H9 (cell line): Measurements from ENCODE around the gene DDX18. TPM values are rescaled to one million over a fixed set of nuclear protein-coding genes. Genes with fewer than 3 reads are reported as not detected.

Experiments used
- DNase-seq: peaks from one replicate; pipeline ENCODE4 v3.0.0-alpha.2; 2017
- H2AFZ ChIP-seq: one replicate; pipeline ENCODE4 v1.6.1; 2013; ENCODE audit warnings: mild to moderate bottlenecking, low read length, control low read depth, moderate library complexity
- H2AK5ac ChIP-seq: 2 replicates; pipeline ENCODE4 v1.6.1; 2013; ENCODE audit warnings: low read length, control low read depth, mixed read lengths; ENCODE audit not compliant: insufficient read length
- H2BK120ac ChIP-seq: one replicate; pipeline ENCODE4 v1.6.1; 2013; ENCODE audit warnings: low read depth, mild to moderate bottlenecking, low read length, control low read depth, inconsistent platforms; ENCODE audit not compliant: poor library complexity, severe bottlenecking
- H2BK12ac ChIP-seq: 2 replicates; pipeline ENCODE4 v1.6.1; 2013; ENCODE audit warnings: low read length, control low read depth, mixed read lengths, low read depth; ENCODE audit not compliant: insufficient read length
- H2BK15ac ChIP-seq: 2 replicates; pipeline ENCODE4 v1.6.1; 2013; ENCODE audit warnings: low read depth, low read length, control low read depth
- H2BK20ac ChIP-seq: one replicate; pipeline ENCODE4 v1.6.1; 2013; ENCODE audit warnings: low read depth, mild to moderate bottlenecking, low read length, control low read depth, inconsistent platforms; ENCODE audit not compliant: poor library complexity, severe bottlenecking
- H2BK5ac ChIP-seq: 2 replicates; pipeline ENCODE4 v1.6.1; 2013; ENCODE audit warnings: low read length, control low read depth, mixed read lengths; ENCODE audit not compliant: insufficient read length
- H3K14ac ChIP-seq: 2 replicates; pipeline ENCODE4 v1.6.1; 2013; ENCODE audit warnings: low read length, control low read depth; ENCODE audit not compliant: insufficient read depth
- H3K18ac ChIP-seq: 2 replicates; pipeline ENCODE4 v1.6.1; 2013; ENCODE audit warnings: low read depth, mild to moderate bottlenecking, mixed read lengths, low read length, control low read depth; ENCODE audit not compliant: insufficient read length
- H3K23ac ChIP-seq: 2 replicates; pipeline ENCODE4 v1.6.1; 2013; ENCODE audit warnings: low read length, control low read depth, mixed read lengths, low read depth; ENCODE audit not compliant: insufficient read length
- H3K23me2 ChIP-seq: 2 replicates; pipeline ENCODE4 v1.6.1; 2013; ENCODE audit warnings: low read depth, mild to moderate bottlenecking, mixed read lengths, low read length, control low read depth; ENCODE audit not compliant: insufficient read length, poor library complexity, severe bottlenecking
- H3K27ac ChIP-seq: 2 replicates; pipeline ENCODE4 v1.5.1; 2013; ENCODE audit warnings: low read length, control low read depth, mixed read lengths, low read depth; ENCODE audit not compliant: insufficient read length
- H3K27me3 ChIP-seq: 2 replicates; pipeline ENCODE4 v1.6.1; 2013; ENCODE audit warnings: low read length, control low read depth, inconsistent platforms; ENCODE audit not compliant: insufficient read depth
- H3K4ac ChIP-seq: 2 replicates; pipeline ENCODE4 v1.6.1; 2013; ENCODE audit warnings: low read depth, mild to moderate bottlenecking, control low read depth, inconsistent platforms, low read length, moderate library complexity
- H3K4me1 ChIP-seq: 2 replicates; pipeline ENCODE4 v1.6.1; 2013; ENCODE audit warnings: low read length, control low read depth, inconsistent platforms; ENCODE audit not compliant: insufficient read depth
- H3K4me2 ChIP-seq: 2 replicates; pipeline ENCODE4 v1.6.1; 2013; ENCODE audit warnings: low read length, control low read depth, mixed read lengths; ENCODE audit not compliant: insufficient read length, insufficient read depth
- H3K56ac ChIP-seq: 2 replicates; pipeline ENCODE4 v1.6.1; 2013; ENCODE audit warnings: low read depth, mild to moderate bottlenecking, mixed read lengths, low read length, control low read depth; ENCODE audit not compliant: insufficient read length
- H3K79me1 ChIP-seq: 2 replicates; pipeline ENCODE4 v1.6.1; 2013; ENCODE audit warnings: low read depth, mild to moderate bottlenecking, moderate library complexity, low read length, control low read depth, inconsistent platforms; ENCODE audit not compliant: insufficient read depth, poor library complexity, severe bottlenecking
- H3K79me2 ChIP-seq: 2 replicates; pipeline ENCODE4 v1.6.1; 2013; ENCODE audit warnings: low read length, control low read depth, inconsistent platforms; ENCODE audit not compliant: insufficient read depth
- H3K9ac ChIP-seq: 2 replicates; pipeline ENCODE4 v1.6.1; 2013; ENCODE audit warnings: low read length, control low read depth, mixed read lengths; ENCODE audit not compliant: insufficient read length; ENCODE audit errors: extremely low read depth
- H3K9me3 ChIP-seq: one replicate; pipeline ENCODE4 v1.6.1; 2013; ENCODE audit warnings: low read depth, low read length, inconsistent platforms; ENCODE audit not compliant: control insufficient read depth
- H3T11ph ChIP-seq: one replicate; pipeline ENCODE4 v1.6.1; 2013; ENCODE audit warnings: mild to moderate bottlenecking, low read length, control low read depth, inconsistent platforms
- H4K20me1 ChIP-seq: one replicate; pipeline ENCODE4 v1.6.1; 2013; ENCODE audit not compliant: control insufficient read depth, insufficient read length, insufficient read depth
- H4K5ac ChIP-seq: 2 replicates; pipeline ENCODE4 v1.6.1; 2013; ENCODE audit warnings: low read depth, mild to moderate bottlenecking, mixed read lengths, low read length, control low read depth; ENCODE audit not compliant: insufficient read length
- H4K8ac ChIP-seq: replicated peaks from 2 replicates; pipeline ENCODE4 v1.6.1; 2013; ENCODE audit warnings: low read length, control low read depth, mixed read lengths, low read depth; ENCODE audit not compliant: insufficient read length
- H4K91ac ChIP-seq: 2 replicates; pipeline ENCODE4 v1.6.1; 2013; ENCODE audit warnings: low read depth, mild to moderate bottlenecking, moderate library complexity, mixed read lengths, low read length, control low read depth; ENCODE audit not compliant: insufficient read length
- H3K27ac Mint-ChIP-seq, 3 experiments: 2 replicates in 2 of 3; 3 replicates in 1 of 3; pipeline ENCODE4 v1.8.0; 2020 to 2021; ENCODE audit warnings: mixed read lengths in 3 of 3, mild to moderate bottlenecking in 1 of 3, moderate library complexity in 1 of 3
- H3K27me3 Mint-ChIP-seq: 2 replicates; pipeline ENCODE4 v1.8.0; 2021; ENCODE audit warnings: low read depth, mild to moderate bottlenecking, moderate library complexity, mixed read lengths
- H3K36me3 Mint-ChIP-seq, 3 experiments: 2 replicates in 2 of 3; 3 replicates in 1 of 3; pipeline ENCODE4 v1.8.0; 2020 to 2021; ENCODE audit warnings: low read depth in 3 of 3, mixed read lengths in 3 of 3; ENCODE audit not compliant: insufficient read depth in 1 of 3
- H3K4me1 Mint-ChIP-seq, 2 experiments: 2 replicates each; pipeline ENCODE4 v1.8.0; 2020; ENCODE audit warnings: mixed read lengths in 2 of 2
- H3K4me3 Mint-ChIP-seq, 2 experiments: 2 replicates in 1 of 2; 3 replicates in 1 of 2; pipeline ENCODE4 v1.8.0; 2020 to 2021; ENCODE audit warnings: mild to moderate bottlenecking in 2 of 2, mixed read lengths in 2 of 2, moderate library complexity in 1 of 2
- H3K9me3 Mint-ChIP-seq, 2 experiments: 2 replicates in 1 of 2; 3 replicates in 1 of 2; pipeline ENCODE4 v1.8.0; 2020; ENCODE audit warnings: mild to moderate bottlenecking in 2 of 2, mixed read lengths in 2 of 2, moderate library complexity in 1 of 2
- WGBS: extraction: QIAGEN DNeasy Blood & Tissue Kit; methylation state at CpG from one replicate; pipeline ENCODE4 v1.1.7; 2013; ENCODE audit warnings: missing lambda C conversion rate, low lambda C conversion rate, mixed read lengths; ENCODE audit not compliant: insufficient read length; ENCODE audit errors: extremely low coverage; 5-methylcytosine and 5-hydroxymethylcytosine counted together
- total RNA-seq: library from RNA; stranded (reverse); gene quantifications from 2 replicates; pipeline ENCODE4 v1.2.1, GENCODE V29; 2021
- TF ChIP-seq, protein P1 (sequence below): fragments of 200-600 bp; sonication (generic); conservative IDR thresholded peaks from 3 replicates; pipeline ENCODE4 v1.8.0; 2021; ENCODE audit warnings: antibody characterized with exemption, mild to moderate bottlenecking

The DDX18 gene
- total RNA-seq, 1 experiment from 2014 or later = 115 TPM

DNA sequence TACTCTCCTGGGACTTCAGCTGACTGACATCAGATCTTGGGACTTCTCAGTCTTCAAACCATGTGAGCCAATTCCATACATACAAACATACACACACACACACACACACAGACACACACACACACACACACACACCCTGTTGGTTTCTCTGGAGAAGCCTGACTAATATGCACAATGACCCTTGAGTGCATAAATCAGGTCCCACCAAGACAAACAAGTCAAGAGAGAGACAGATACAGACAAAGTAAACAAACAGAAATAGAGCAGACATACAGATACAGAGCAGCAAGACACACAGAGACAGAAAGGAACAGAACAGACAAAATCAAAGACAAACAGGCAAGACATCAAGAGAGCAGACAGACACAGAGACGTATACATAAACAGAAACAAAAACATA is 43.8 kb upstream of the DDX18 start:
- Mint-ChIP-seq H3K4me3 (no peak overlapping the region), H3K9me3 (peaks cover 0 to 3% of the 10 kb centered on the region in 2 experiments; a peak in 1 of 5 replicates), H3K4me1 (peaks cover 7 to 9% of the 10 kb centered on the region in 2 experiments), H3K27ac (no peak overlapping the region), H3K27me3 (no peaks in the 10 kb centered on the region; the same call in 1 of the 2 replicates), H3K36me3 (no peaks in the 10 kb centered on the region)
- no CpG with 5 or more reads among the region's 1 CpG for WGBS
- Histone ChIP-seq H3K4me1 (0 out of 2 replicates have a peak, but pooled peaks cover 3% of the 10 kb centered on the region), H4K8ac (no peak overlapping the region), H4K5ac (no peak overlapping the region), H3K18ac (no peak overlapping the region), H3K14ac (no peak overlapping the region), H2BK15ac (no peak overlapping the region), H3K9ac (no peak overlapping the region), H3T11ph (no peak overlapping the region), H2AK5ac (no peak overlapping the region), H2AFZ (no peak overlapping the region), H3K56ac (no peak overlapping the region), H3K79me1 (no peaks in the 10 kb centered on the region), H3K23ac (no peak overlapping the region), H3K27ac (no peak overlapping the region), H4K91ac (no peak overlapping the region), H2BK5ac (no peak overlapping the region), H3K4me2 (no peak overlapping the region), H3K9me3 (no peaks in the 10 kb centered on the region), H3K4ac (no peak overlapping the region), H3K27me3 (no peaks in the 10 kb centered on the region), H3K23me2 (no peaks in the 10 kb centered on the region), H2BK12ac (no peak overlapping the region), H4K20me1 (no peaks in the 10 kb centered on the region), H3K79me2 (no peaks in the 10 kb centered on the region), H2BK120ac (no peak overlapping the region), H2BK20ac (no peak overlapping the region)
- TF ChIP-seq, protein P1, sequence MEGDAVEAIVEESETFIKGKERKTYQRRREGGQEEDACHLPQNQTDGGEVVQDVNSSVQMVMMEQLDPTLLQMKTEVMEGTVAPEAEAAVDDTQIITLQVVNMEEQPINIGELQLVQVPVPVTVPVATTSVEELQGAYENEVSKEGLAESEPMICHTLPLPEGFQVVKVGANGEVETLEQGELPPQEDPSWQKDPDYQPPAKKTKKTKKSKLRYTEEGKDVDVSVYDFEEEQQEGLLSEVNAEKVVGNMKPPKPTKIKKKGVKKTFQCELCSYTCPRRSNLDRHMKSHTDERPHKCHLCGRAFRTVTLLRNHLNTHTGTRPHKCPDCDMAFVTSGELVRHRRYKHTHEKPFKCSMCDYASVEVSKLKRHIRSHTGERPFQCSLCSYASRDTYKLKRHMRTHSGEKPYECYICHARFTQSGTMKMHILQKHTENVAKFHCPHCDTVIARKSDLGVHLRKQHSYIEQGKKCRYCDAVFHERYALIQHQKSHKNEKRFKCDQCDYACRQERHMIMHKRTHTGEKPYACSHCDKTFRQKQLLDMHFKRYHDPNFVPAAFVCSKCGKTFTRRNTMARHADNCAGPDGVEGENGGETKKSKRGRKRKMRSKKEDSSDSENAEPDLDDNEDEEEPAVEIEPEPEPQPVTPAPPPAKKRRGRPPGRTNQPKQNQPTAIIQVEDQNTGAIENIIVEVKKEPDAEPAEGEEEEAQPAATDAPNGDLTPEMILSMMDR = no peak
- DNase-seq = no peak
